GM18505 (cell line): Measurements from ENCODE around the gene GABRE.

Experiments
- ATAC-seq: cut with Tn5 transposase; IDR thresholded peaks from one replicate; pipeline ENCODE4 v1.9.1; 2021; ENCODE audit not compliant: unreplicated experiment
- POLR2A ChIP-seq: IDR thresholded peaks from 4 replicates; pipeline ENCODE4 v1.6.1; 2011; ENCODE audit warnings: borderline replicate concordance; ENCODE audit not compliant: insufficient read depth, insufficient read length; ENCODE audit errors: extremely low read depth

GABRE gene

GRCh38 chrX:151974336-151975227 lies at the start of gene GABRE:
Gene GABRE, minus strand, starts transcription at chrX:151974676. Its CDS starts 51 bp downstream, at chrX:151974625.
- no peak for TF ChIP-seq POLR2A
- ATAC-seq: no peak

GRCh38 chrX:152020888-152021287 lies 46.4 kb upstream of the GABRE start:
- TF ChIP-seq POLR2A: no peak
- ATAC-seq: no peak

- TF ChIP-seq POLR2A: no peak
- ATAC-seq: no peak
Measured at GRCh38 chrX:151999813-152000212, 25.3 kb upstream of the GABRE start.

- no peak for TF ChIP-seq POLR2A
- ATAC-seq: no peak
Measured at GRCh38 chrX:151997539-151997938, 23.1 kb upstream of the GABRE start.

GRCh38 chrX:151996347-151996746 lies 21.9 kb upstream of the GABRE start:
- no peak for ATAC-seq
- TF ChIP-seq POLR2A: no peak

- no peak for TF ChIP-seq POLR2A
- no peak for ATAC-seq
Measured at GRCh38 chrX:151994476-151994875, 20.0 kb upstream of the GABRE start.

- no peak for TF ChIP-seq POLR2A
- no peak for ATAC-seq
Measured at GRCh38 chrX:151988706-151989299, 14.3 kb upstream of the GABRE start.

GRCh38 chrX:151987108-151987507 lies 12.6 kb upstream of the GABRE start:
- ATAC-seq: no peak
- TF ChIP-seq POLR2A: no peak

GRCh38 chrX:151985955-151986354 lies 11.5 kb upstream of the GABRE start:
- no peak for ATAC-seq
- no peak for TF ChIP-seq POLR2A

GRCh38 chrX:151985531-151985930 lies 11.1 kb upstream of the GABRE start:
- no peak for ATAC-seq

GRCh38 chrX:151984902-151985301 lies 10.4 kb upstream of the GABRE start:
- no peak for TF ChIP-seq POLR2A
- ATAC-seq: no peak

More at GRCh38 chrX:151985531-151985930, 11.1 kb upstream of the GABRE start:
- TF ChIP-seq POLR2A: no peak

GRCh38 chrX:151984328-151984727 lies 9.9 kb upstream of the GABRE start:
- no peak for ATAC-seq
- TF ChIP-seq POLR2A: no peak

- no peak for TF ChIP-seq POLR2A
- ATAC-seq: no peak
Measured at GRCh38 chrX:151983186-151983585, 8.7 kb upstream of the GABRE start.

GRCh38 chrX:151982222-151982621 lies 7.7 kb upstream of the GABRE start:
- ATAC-seq: no peak
- no peak for TF ChIP-seq POLR2A
